Kidney capillary endothelial cell (primary cell): ENCODE results near the gene CCNB2.

Source experiments
- DNase-seq: peaks from one replicate; pipeline ENCODE4 v3.0.0-alpha.2; 2018; ENCODE audit warnings: low spot score

CCNB2 gene

DNA sequence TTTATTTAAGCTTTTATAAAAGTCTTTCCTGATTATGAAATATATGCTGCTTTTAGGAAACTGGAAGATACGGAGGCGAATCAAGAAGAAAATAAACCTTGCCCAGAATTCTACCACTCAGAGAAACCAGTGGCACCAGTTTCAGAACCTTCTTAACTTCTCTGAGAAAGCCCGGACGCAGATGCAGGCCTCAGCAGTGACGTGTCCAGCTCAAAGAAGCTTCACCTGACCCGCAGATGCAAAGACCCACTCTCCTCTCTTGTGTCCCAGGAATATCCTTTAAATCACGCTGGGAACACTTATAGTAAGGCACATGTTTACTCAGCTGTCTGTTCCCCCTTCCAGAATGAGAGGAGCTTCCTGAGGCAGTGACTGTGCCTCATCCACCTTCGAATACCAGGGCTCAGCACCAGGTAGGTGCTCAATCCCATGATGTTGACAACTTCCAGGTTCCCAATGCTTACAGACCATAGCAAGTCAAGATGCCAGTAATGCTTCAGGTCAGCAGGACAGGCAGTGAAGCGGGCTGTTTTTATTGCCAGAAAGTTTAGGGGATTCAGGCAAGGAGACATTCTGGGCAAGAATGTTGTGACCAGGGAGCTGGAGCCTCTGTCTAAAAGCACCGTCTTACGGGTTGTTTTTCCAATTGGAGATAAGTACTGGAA lies 61.8 kb downstream of the CCNB2 start:
- no peak for DNase-seq

DNA sequence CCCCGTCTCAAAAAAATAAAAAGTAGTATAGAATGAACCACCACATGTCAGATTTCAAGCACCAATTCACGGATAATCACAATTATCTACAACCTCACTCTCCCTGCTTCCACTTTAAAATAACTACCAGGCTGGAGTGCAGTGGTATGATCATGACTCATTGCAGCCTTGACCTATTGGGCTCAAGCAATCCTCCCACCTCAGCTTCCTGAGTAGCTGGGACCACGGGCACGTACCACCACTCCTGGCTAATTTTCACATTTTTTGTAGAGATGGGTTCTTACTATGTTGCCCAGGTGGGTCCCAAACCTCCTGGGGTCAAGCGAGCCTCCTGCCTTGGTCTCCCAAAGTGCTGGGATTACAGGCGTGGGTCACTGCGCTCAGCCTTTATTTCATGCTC lies 63.6 kb downstream of the CCNB2 start:
- no peak for DNase-seq

DNA sequence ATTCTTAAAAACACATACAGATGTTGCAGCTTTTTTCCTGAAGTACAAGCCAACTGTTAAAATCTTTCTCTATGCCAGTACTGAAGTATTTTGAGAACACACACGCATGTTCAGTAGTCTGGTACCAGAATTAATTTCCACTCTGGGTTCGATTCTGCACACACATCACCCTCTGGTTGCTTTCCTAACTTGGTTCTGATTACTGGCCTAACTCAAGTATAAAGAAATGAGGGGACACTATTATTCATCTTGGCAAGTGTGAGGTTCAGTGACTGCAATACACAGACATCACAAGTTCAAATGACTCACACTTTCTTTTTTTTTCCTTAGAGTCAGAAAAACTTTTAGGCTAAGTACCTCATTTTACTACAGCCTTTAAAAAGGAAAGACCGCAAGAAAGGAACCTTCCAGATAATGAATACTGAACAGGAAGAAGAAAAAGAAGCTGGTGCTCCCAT lies 64.3 kb downstream of the CCNB2 start:
- no peak for DNase-seq

DNA sequence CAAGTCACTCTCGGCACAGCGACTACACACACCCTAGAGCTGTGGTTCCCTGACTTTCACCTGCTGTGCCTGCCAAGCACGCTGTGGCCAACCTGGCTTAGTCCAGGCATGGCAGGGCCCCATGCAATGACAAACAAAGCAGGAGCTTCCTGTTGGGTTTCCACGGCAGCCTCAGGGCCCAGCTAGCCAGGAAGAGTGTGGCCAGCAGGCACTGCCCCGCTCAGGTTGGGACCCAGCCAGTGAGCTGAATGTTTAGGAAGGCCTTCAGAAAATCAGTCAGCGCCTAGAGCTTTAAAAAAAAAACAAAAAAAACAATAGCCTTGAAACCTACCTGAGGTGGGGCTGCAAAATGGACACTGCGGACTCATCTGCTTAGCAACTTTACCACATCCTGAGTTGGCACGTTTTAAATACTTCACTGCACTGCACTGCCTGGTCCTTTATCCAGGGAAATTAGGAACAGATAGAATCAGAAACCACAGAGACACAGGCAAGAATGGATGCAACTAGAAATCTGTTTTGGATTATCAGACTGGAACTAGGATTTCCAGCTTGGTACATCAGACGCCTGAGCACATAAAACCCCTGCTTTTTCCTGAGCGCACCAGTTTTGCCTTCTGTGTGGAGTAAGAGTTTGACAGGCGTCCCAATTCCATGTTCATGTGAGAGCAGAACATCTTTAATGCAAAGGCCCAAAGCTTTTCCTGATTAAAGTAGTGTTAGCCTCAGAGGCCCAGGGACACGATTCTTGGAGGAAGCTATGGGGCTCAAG lies 65.5 kb downstream of the CCNB2 start:
- DNase-seq = no peak

DNA sequence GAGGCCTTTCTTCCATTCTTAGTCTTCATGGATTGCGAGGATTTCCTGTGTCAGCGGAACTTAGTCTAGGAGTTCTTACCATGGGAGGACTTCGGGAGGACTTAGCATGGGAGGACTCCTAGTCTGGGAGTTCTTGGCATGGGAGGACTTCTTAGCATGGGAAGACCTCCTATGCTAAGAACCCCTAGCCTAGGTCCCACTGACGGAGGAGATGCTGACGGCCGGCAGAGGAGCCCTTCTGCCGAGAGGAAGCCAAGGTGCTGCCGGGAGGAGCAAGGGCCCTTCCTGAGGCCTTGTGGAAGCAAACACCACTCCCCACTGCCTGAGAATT lies 66.1 kb downstream of the CCNB2 start:
- DNase-seq = no peak

DNA sequence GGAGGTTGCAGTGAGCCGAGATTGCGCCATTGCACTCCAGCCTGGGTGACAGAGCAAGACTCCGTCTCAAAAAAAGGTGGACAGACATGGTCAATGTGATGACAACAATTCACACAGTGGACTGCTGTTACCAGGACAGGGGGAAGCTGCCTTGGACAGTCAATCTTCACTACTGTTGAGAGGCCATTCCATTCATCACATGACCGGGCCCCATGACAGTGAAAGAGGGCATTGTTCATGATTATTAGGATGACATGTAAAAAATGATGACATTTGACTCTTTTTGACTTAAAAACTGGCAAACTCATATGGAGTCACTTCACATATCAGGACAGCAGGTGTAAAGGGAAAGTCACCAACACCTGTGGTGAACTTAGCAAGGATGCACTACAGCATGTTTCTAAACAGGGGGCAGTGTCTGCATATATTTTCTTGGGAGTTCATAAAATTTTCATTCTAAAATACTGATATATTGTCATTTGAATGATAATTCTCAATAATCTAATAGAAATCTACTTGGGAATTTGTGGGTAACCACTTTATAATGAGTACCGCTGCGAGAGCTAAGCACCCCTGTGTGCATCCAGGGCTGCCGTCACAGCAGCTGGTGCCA lies 67.4 kb downstream of the CCNB2 start:
- DNase-seq = no peak

DNA sequence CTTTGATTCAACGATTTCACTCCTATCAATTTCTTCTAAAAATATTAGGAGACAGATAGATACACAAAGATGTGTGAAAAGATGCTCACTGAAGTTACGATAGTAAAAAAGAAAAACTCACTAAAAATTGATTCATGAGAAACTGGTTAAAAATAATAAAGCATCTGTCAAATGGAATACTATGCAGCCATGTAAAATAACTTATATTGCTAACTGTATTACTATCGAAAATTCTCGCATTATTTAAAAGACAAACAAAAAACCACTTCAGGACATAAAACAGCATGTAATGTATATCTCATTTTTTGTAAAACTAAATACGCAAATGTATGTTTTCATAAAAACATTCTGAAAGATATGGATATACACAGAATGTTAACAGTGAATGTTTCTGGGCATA lies 68.2 kb downstream of the CCNB2 start:
- DNase-seq = no peak

DNA sequence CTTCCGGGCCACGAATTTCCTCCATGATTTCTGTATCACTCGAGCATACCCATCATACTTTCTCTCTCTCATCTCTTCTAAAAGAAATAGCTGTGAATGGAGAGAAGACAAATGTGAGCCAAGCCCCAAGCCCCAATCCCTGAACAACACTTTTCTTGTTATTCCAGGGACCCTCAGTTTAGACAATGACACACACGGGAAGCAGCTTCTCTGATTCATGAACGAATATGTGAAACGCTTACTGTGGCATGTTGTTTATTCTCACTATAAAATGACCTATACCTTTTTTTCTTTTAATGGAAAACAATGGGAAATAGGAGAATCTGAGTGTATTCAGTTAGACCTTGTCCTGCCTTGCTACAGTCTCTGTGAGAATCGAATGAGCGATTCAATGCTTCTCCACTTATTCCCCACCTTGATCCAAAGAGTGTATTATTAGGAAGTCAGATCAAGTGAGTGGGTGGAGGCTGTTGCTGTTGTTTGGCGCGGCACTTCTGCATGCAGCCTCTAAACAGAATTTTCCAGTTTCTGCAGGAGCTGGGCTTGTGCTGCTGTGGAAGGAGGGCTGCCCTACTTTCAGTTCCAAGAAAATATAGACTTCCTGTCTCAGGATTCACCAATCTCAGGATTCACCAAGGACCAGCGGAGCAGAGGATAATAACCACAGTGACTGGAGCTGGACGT lies 69.3 kb downstream of the CCNB2 start:
- no peak for DNase-seq
